ENCODE data around the gene C22orf23.
A peak's percentile ranks its signal among the peaks of the same experiment; 100 is the strongest.

C22orf23 gene

GRCh38 chr22:37898441-37899181 is 54.8 kb downstream of the C22orf23 start:
- no peak for TF ChIP-seq CTCF (IDR thresholded peaks at IDR 0.05; ENCODE audit: extremely low read depth, missing control alignments)
- DNase-seq (ENCODE audit: low spot score), result no peak

- no peak for TF ChIP-seq CTCF (IDR thresholded peaks at IDR 0.05; ENCODE audit: extremely low read depth, missing control alignments)
- DNase-seq (ENCODE audit: low spot score), result no peak
Observed at GRCh38 chr22:37897807-37898206, 55.6 kb downstream of the C22orf23 start.

GRCh38 chr22:37896939-37897338 is 56.5 kb downstream of the C22orf23 start:
- TF ChIP-seq CTCF (IDR thresholded peaks at IDR 0.05; ENCODE audit: extremely low read depth, missing control alignments), result no peak
- no peak for DNase-seq (ENCODE audit: low spot score)

- peak; percentile 80 for DNase-seq (ENCODE audit: low spot score)
- TF ChIP-seq CTCF (IDR thresholded peaks at IDR 0.05; ENCODE audit: extremely low read depth, missing control alignments), result no peak
Observed at GRCh38 chr22:37896181-37896592, 57.2 kb downstream of the C22orf23 start.

GRCh38 chr22:37894939-37895670 is 58.3 kb downstream of the C22orf23 start:
- no peak for TF ChIP-seq CTCF (IDR thresholded peaks at IDR 0.05; ENCODE audit: extremely low read depth, missing control alignments)
- no peak for DNase-seq (ENCODE audit: low spot score)

- no peak for TF ChIP-seq CTCF (IDR thresholded peaks at IDR 0.05; ENCODE audit: extremely low read depth, missing control alignments)
- DNase-seq (ENCODE audit: low spot score), result no peak
Observed at GRCh38 chr22:37893583-37893983, 59.8 kb downstream of the C22orf23 start.
